ENCODE data around the gene DMWD. TPM values are rescaled to one million over a fixed set of nuclear protein-coding genes. Genes with fewer than 3 reads are reported as not detected.

DMWD gene
- total RNA-seq, 1 donor from 2014 or later: 69.2 TPM

GRCh38 chr19:45746866-45747265 lies 45.8 kb downstream of the DMWD start:
- no peak for TF ChIP-seq CTCF (IDR thresholded peaks at IDR 0.05; ENCODE audit: borderline replicate concordance)

GRCh38 chr19:45745606-45746005 lies 47.0 kb downstream of the DMWD start:
- no peak for DNase-seq
- no peak overlapping the region for H3K4me3 ChIP-seq
- no peak for TF ChIP-seq CTCF (IDR thresholded peaks at IDR 0.05; ENCODE audit: borderline replicate concordance)
- H3K4me1 ChIP-seq: no peaks in the 10 kb centered on the region
- H3K27me3 ChIP-seq (ENCODE audit: low read depth): no peaks in the 10 kb centered on the region
- no peak overlapping the region for H3K27ac ChIP-seq (replicated peaks)
- no peaks in the 10 kb centered on the region for H3K9me3 ChIP-seq (replicated peaks)
- H3K36me3 ChIP-seq: no peaks in the 10 kb centered on the region
- intact Hi-C loops (cut with micrococcal nuclease): no loop called here

More at GRCh38 chr19:45746866-45747265, 45.8 kb downstream of the DMWD start:
- Histone ChIP-seq H3K4me1 (no peaks in the 10 kb centered on the region), H3K27ac (replicated peaks) (no peak overlapping the region), H3K36me3 (no peaks in the 10 kb centered on the region), H3K9me3 (replicated peaks) (no peaks in the 10 kb centered on the region), H3K27me3 (ENCODE audit: low read depth) (no peaks in the 10 kb centered on the region), H3K4me3 (no peak overlapping the region)
- intact Hi-C loops (cut with micrococcal nuclease): no loop called here
- DNase-seq: no peak

- Histone ChIP-seq H3K4me3 (no peak overlapping the region), H3K27ac (replicated peaks) (no peak overlapping the region), H3K4me1 (no peaks in the 10 kb centered on the region), H3K9me3 (replicated peaks) (no peaks in the 10 kb centered on the region), H3K36me3 (no peaks in the 10 kb centered on the region), H3K27me3 (ENCODE audit: low read depth) (no peaks in the 10 kb centered on the region)
- DNase-seq: no peak
- intact Hi-C loops (cut with micrococcal nuclease): no loop called here
- TF ChIP-seq CTCF (IDR thresholded peaks at IDR 0.05; ENCODE audit: borderline replicate concordance): no peak
Observed at GRCh38 chr19:45742969-45743368, 49.7 kb downstream of the DMWD start.

GRCh38 chr19:45739498-45740439 lies 52.9 kb downstream of the DMWD start:
- no peaks in the 10 kb centered on the region for H3K27me3 ChIP-seq (ENCODE audit: low read depth)
- no peak for TF ChIP-seq CTCF (IDR thresholded peaks at IDR 0.05; ENCODE audit: borderline replicate concordance)
- no peaks in the 10 kb centered on the region for H3K4me1 ChIP-seq
- no peak for DNase-seq
- no peak overlapping the region for H3K27ac ChIP-seq (replicated peaks)
- H3K36me3 ChIP-seq: no peaks in the 10 kb centered on the region
- H3K9me3 ChIP-seq (replicated peaks): no peaks in the 10 kb centered on the region
- no peak overlapping the region for H3K4me3 ChIP-seq
- intact Hi-C loops (cut with micrococcal nuclease): no loop called here

- Histone ChIP-seq H3K27me3 (ENCODE audit: low read depth) (no peaks in the 10 kb centered on the region), H3K4me3 (no peak within 1 kb of the TSS), H3K9me3 (replicated peaks) (no peaks in the 10 kb centered on the region), H3K36me3 (no peaks in the 10 kb centered on the region), H3K4me1 (peaks cover 27% of the 10 kb centered on the region), H3K27ac (replicated peaks) (no peak within 1 kb of the TSS)
- intact Hi-C loops (cut with micrococcal nuclease): no loop called here
- no peak for TF ChIP-seq CTCF (IDR thresholded peaks at IDR 0.05; ENCODE audit: borderline replicate concordance)
- DNase-seq: no peak
Observed at GRCh38 chr19:45733160-45733810, 59.4 kb downstream of the DMWD start, which contains the start of gene MEIOSIN. Gene MEIOSIN (plus strand): TSS chr19:45733439. CDS start chr19:45735377, 1,938 bp downstream.

Other genes with a start within 250 kb of the DMWD start
- gene OPA3, start 208.0 kb downstream of the DMWD start, total RNA-seq: 25.3 TPM
- gene GPR4, start 190.6 kb downstream of the DMWD start, total RNA-seq: 5.1 TPM
- gene EML2, start 153.4 kb downstream of the DMWD start, total RNA-seq: 48.4 TPM
- 4.7 TPM for gene GIPR, start 124.6 kb downstream of the DMWD start, total RNA-seq
- gene SNRPD2, start 100.9 kb downstream of the DMWD start, total RNA-seq: 249 TPM
- gene QPCTL, start 100.2 kb downstream of the DMWD start, total RNA-seq: 2.2 TPM
- gene FBXO46, start 61.9 kb downstream of the DMWD start, total RNA-seq: 9.4 TPM
- not detected for gene MEIOSIN, start 59.4 kb downstream of the DMWD start, total RNA-seq
- gene SIX5, start 23.6 kb downstream of the DMWD start, total RNA-seq: 21.8 TPM
- gene DMPK, start 10.4 kb downstream of the DMWD start, total RNA-seq: 284 TPM
- not detected for gene RSPH6A, start 22.5 kb upstream of the DMWD start, total RNA-seq
- 35.9 TPM for gene SYMPK, start 70.3 kb upstream of the DMWD start, total RNA-seq
- not detected for gene FOXA3, start 71.5 kb upstream of the DMWD start, total RNA-seq
- gene IRF2BP1, start 93.3 kb upstream of the DMWD start, total RNA-seq: 18.5 TPM
- gene MYPOP, start 109.8 kb upstream of the DMWD start, total RNA-seq: 16.2 TPM
- gene NANOS2, start 121.9 kb upstream of the DMWD start, total RNA-seq: not detected
- gene NOVA2, start 181.0 kb upstream of the DMWD start, total RNA-seq: 5.0 TPM
- gene CCDC61, start 202.6 kb upstream of the DMWD start, total RNA-seq: 8.7 TPM
- gene PGLYRP1, start 230.2 kb upstream of the DMWD start, total RNA-seq: not detected
- gene IGFL4, start 248.2 kb upstream of the DMWD start, total RNA-seq: not detected